A673 (cell line): Measurements from ENCODE around the gene EML1.

ENCODE experiments used
- CTCF ChIP-seq: fragments of 300-800, 200-600 bp; sonication (generic); conservative IDR thresholded peaks from 2 replicates; pipeline ENCODE4 v1.5.1; 2017; ENCODE audit warnings: low read depth, mild to moderate bottlenecking, antibody characterized with exemption, low read length, moderate library complexity, mixed read lengths
- EZH2 ChIP-seq: fragments of 200-600 bp; sonication (generic); IDR thresholded peaks from 2 replicates; pipeline ENCODE4 v1.6.1; 2017; ENCODE audit warnings: borderline replicate concordance, low read depth, mild to moderate bottlenecking, mixed read lengths, antibody characterized with exemption, low read length; ENCODE audit not compliant: poor library complexity, severe bottlenecking

- TF ChIP-seq CTCF (no peak), EZH2 (no peak)
Observed at GRCh38 chr14:99876406-99876805, 83.2 kb downstream of the EML1 start.
